Activated B cell treated with CpG ODN at 0.5 μM for 24 hours (primary cell): ENCODE data around the gene NXNL1. TPM values are rescaled to one million over a fixed set of nuclear protein-coding genes. Genes with fewer than 3 reads are reported as not detected.

Source experiments
- ATAC-seq: fragments of 200-7000 bp; cut with Tn5 transposase; one replicate; pipeline ENCODE4 v1.10.0; 2021; ENCODE audit warnings: low read depth, mild to moderate bottlenecking, moderate library complexity
- CTCF ChIA-PET: fragments of 350-600 bp; sonication (Branson Sonifier 250); formaldehyde crosslinking; loops from one replicate; lab custom pipeline; 2021; ENCODE audit warnings: antibody characterized with exemption; lab: Charles Lee
- POLR2A ChIA-PET: fragments of 350-600 bp; sonication (Branson Sonifier 250); formaldehyde crosslinking; loops from one replicate; lab custom pipeline; 2021; ENCODE audit warnings: antibody characterized with exemption; lab: Charles Lee
- DNase-seq: peaks from one replicate; pipeline ENCODE4 v3.0.0; 2022
- H3K27ac Mint-ChIP-seq: one replicate; pipeline ENCODE4 v1.8.0; 2020; ENCODE audit warnings: mixed read lengths
- H3K27me3 Mint-ChIP-seq: one replicate; pipeline ENCODE4 v1.8.0; 2021; ENCODE audit warnings: mixed read lengths
- H3K36me3 Mint-ChIP-seq: one replicate; pipeline ENCODE4 v1.8.0; 2021; ENCODE audit warnings: low read depth, mixed read lengths
- H3K4me1 Mint-ChIP-seq: one replicate; pipeline ENCODE4 v1.8.0; 2021; ENCODE audit warnings: mixed read lengths
- H3K4me3 Mint-ChIP-seq: one replicate; pipeline ENCODE4 v1.8.0; 2020; ENCODE audit warnings: mild to moderate bottlenecking, mixed read lengths
- H3K9me3 Mint-ChIP-seq: one replicate; pipeline ENCODE4 v1.8.0; 2020; ENCODE audit warnings: mixed read lengths
- intact Hi-C: fragments of 100-400 bp; cut with micrococcal nuclease; formaldehyde crosslinking; loops from one replicate; pipeline ENCODE4 v1.15.1; 2024
- total RNA-seq: library from RNA; stranded (reverse); gene quantifications from 2 replicates; pipeline ENCODE4 v1.2.3, GENCODE V29; 2022
- TF ChIP-seq, protein P1 (sequence below): fragments of 200-600 bp; IDR thresholded peaks from one replicate; pipeline ENCODE4 v1.8.0; 2022; ENCODE audit warnings: antibody characterized with exemption, mild to moderate bottlenecking

NXNL1 gene
- total RNA-seq, 1 donor from 2014 or later, result not detected

- TF ChIP-seq, protein P1, sequence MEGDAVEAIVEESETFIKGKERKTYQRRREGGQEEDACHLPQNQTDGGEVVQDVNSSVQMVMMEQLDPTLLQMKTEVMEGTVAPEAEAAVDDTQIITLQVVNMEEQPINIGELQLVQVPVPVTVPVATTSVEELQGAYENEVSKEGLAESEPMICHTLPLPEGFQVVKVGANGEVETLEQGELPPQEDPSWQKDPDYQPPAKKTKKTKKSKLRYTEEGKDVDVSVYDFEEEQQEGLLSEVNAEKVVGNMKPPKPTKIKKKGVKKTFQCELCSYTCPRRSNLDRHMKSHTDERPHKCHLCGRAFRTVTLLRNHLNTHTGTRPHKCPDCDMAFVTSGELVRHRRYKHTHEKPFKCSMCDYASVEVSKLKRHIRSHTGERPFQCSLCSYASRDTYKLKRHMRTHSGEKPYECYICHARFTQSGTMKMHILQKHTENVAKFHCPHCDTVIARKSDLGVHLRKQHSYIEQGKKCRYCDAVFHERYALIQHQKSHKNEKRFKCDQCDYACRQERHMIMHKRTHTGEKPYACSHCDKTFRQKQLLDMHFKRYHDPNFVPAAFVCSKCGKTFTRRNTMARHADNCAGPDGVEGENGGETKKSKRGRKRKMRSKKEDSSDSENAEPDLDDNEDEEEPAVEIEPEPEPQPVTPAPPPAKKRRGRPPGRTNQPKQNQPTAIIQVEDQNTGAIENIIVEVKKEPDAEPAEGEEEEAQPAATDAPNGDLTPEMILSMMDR, result no peak
- Mint-ChIP-seq H3K4me3 (no peak overlapping the region), H3K4me1 (peaks cover 13% of the 10 kb centered on the region), H3K27ac (no peak overlapping the region), H3K27me3 (no peaks in the 10 kb centered on the region), H3K36me3 (no peaks in the 10 kb centered on the region), H3K9me3 (no peaks in the 10 kb centered on the region)
- ChIA-PET POLR2A (no interaction called here), CTCF (interaction anchor here (2.0 kb wide), 1 partner anchor 10 kb away, joined by 5 read pairs; no protein-coding TSS in a partner anchor)
- intact Hi-C loops, result no loop called here
- no peak for ATAC-seq
- DNase-seq, result no peak
These were observed 26.0 kb upstream of the NXNL1 start for GRCh38 chr19:17486545-17487240.

DNA sequence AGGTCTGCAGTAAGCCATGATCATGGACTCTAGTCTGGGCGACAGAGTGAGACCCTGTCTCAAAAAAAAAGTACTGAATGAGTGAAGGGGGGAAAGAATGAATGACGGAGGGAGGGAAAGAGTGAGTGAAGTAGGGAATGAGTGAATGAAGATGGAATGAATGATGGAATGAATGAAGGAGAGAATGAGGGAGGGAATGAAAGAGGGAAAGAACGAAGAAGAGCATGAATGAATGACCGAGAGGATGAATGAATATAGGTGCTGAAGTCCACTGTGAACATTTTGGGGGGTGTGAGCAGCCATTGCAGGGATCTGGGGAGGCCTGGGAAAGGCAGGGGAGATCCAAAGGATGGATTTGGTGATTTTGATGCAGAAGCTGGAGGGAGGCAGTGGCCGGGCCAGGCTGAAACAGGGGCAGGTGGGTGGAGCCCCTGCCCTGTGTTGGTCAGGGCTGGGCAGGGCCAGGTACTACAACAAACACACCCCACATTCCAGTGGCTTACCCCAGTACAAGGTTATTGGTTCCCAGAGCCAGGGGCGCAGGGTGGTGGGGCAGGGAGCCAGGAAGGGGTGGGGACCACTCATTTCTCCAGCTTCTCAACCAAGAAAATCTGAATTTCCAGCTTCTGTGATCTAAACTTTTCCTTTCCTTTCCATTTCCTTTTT, 23.9 kb upstream of the NXNL1 start:
- ATAC-seq (no peak), DNase-seq (no peak)
- POLR2A ChIA-PET, result no interaction called here
- intact Hi-C loops, result no loop called here
- TF ChIP-seq, protein P1, result no peak
- H3K27ac Mint-ChIP-seq, result no peak overlapping the region
- peaks cover 13% of the 10 kb centered on the region for H3K4me1 Mint-ChIP-seq
- no peak overlapping the region for H3K4me3 Mint-ChIP-seq
- CTCF ChIA-PET, result no interaction called here
- H3K9me3 Mint-ChIP-seq, result no peaks in the 10 kb centered on the region
- H3K27me3 Mint-ChIP-seq, result no peaks in the 10 kb centered on the region
- no peaks in the 10 kb centered on the region for H3K36me3 Mint-ChIP-seq

DNA sequence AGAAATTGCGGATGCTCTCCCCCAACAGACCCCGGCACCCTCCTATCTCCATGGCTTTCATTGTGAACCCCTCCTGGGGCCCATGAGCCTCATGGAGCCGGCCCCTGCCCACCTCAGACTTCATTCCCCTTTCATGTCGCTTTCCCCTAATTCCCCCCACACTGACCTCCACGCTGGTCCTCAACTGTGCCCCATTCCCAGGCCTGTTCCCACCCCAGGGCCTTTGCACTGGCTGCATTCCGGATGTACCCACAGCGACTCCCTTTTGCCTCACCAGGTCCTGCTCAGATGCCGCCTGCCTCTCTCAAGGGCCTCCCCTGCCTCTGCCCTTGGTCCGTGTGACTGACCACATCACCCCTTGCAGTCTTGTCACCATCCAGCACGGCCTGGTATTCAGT, 22.9 kb upstream of the NXNL1 start:
- ATAC-seq (no peak), DNase-seq (no peak)
- no peak overlapping the region for H3K27ac Mint-ChIP-seq
- H3K27me3 Mint-ChIP-seq, result no peaks in the 10 kb centered on the region
- H3K4me1 Mint-ChIP-seq, result peaks cover 9% of the 10 kb centered on the region
- no peaks in the 10 kb centered on the region for H3K9me3 Mint-ChIP-seq
- intact Hi-C loops, result no loop called here
- no peaks in the 10 kb centered on the region for H3K36me3 Mint-ChIP-seq
- TF ChIP-seq, protein P1, result no peak
- ChIA-PET CTCF (no interaction called here), POLR2A (interaction anchor here (0.6 kb wide), 1 partner anchor 12 kb away, joined by 4 read pairs; no protein-coding TSS in a partner anchor)
- no peak overlapping the region for H3K4me3 Mint-ChIP-seq

DNA sequence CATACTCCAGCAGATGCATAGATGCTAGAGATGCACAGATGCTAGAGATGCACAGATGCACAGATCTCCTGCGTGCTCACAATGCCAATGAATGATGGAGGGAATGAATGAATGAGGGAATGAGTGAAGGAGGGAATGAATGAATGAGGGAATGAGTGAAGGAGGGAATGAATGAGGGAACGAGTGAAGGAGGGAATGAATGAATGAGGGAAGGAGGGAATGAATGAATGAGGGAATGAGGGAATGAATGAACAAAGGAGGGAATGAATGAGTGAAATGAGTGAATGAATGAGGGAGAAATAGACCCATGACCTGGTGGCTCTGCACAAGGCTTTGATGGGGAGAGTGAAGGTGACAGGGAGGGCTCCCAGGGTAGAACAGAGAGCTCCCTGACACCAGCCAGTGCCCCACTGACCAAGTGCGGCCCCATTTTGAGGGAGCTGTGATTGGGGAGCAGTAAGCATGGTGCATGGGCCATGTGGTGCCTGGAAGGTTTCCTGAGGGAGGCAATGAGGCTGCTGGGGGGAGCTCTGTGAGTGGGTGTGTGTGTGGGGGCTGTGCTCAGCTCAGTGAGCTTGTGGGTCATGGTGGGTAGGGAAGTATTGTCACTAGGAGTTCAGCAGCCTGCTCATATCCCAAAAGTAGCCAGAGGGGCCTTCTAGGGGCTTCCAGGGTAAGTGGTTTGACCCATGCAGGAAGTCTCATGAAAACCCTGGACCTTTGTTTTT, 22.3 kb upstream of the NXNL1 start:
- intact Hi-C loops, result no loop called here
- ATAC-seq (no peak), DNase-seq (no peak)
- no peaks in the 10 kb centered on the region for H3K9me3 Mint-ChIP-seq
- CTCF ChIA-PET, result no interaction called here
- no peaks in the 10 kb centered on the region for H3K36me3 Mint-ChIP-seq
- POLR2A ChIA-PET, result interaction anchor here (0.6 to 0.7 kb wide), 2 partner anchors 12 to 198 kb away, joined by 3 to 4 read pairs; no protein-coding TSS in a partner anchor
- no peaks in the 10 kb centered on the region for H3K27me3 Mint-ChIP-seq
- no peak overlapping the region for H3K27ac Mint-ChIP-seq
- TF ChIP-seq, protein P1, result no peak
- peaks cover 3% of the 10 kb centered on the region for H3K4me1 Mint-ChIP-seq
- no peak overlapping the region for H3K4me3 Mint-ChIP-seq

GRCh38 chr19:17481986-17482385, 21.3 kb upstream of the NXNL1 start:
- TF ChIP-seq, protein P1, result no peak
- Mint-ChIP-seq H3K27me3 (no peaks in the 10 kb centered on the region), H3K27ac (no peak overlapping the region), H3K36me3 (no peaks in the 10 kb centered on the region), H3K4me1 (no peaks in the 10 kb centered on the region), H3K4me3 (no peak overlapping the region), H3K9me3 (no peaks in the 10 kb centered on the region)
- no peak for ATAC-seq
- intact Hi-C loops, result no loop called here
- POLR2A ChIA-PET, result no interaction called here
- CTCF ChIA-PET, result no interaction called here
- no peak for DNase-seq
